ENCODE results near the gene KRTAP4-9. TPM values are rescaled to one million over a fixed set of nuclear protein-coding genes. Genes with fewer than 3 reads are reported as not detected.

KRTAP4-9 gene
- total and polyA plus RNA-seq, 9 of the 15 experiments (the other 6 are each of a cell fraction or from before 2014, with no cell fraction given) = not detected

DNA sequence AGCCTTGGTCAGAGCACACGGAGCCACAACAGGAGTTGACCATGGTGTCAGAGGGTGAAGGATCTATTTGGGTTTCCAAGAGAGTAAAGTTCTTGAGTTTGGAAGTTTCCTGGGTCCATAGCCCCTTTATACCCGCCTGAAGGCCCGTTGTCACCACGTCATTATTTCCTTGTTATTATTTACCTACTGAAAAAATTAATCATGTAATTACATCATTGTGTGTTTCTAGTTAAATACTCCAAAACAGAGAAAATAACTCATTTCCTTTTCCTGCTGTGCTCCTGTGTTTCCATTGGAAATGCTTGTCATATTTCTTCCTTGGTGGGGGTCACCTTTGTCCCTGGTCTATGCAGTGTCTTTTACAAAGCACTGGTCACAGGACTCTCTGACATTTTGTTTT lies 7.1 kb upstream of the KRTAP4-9 start, which contains the start of gene KRTAP4-8 (continued):
- TF ChIP-seq, protein P1, sequence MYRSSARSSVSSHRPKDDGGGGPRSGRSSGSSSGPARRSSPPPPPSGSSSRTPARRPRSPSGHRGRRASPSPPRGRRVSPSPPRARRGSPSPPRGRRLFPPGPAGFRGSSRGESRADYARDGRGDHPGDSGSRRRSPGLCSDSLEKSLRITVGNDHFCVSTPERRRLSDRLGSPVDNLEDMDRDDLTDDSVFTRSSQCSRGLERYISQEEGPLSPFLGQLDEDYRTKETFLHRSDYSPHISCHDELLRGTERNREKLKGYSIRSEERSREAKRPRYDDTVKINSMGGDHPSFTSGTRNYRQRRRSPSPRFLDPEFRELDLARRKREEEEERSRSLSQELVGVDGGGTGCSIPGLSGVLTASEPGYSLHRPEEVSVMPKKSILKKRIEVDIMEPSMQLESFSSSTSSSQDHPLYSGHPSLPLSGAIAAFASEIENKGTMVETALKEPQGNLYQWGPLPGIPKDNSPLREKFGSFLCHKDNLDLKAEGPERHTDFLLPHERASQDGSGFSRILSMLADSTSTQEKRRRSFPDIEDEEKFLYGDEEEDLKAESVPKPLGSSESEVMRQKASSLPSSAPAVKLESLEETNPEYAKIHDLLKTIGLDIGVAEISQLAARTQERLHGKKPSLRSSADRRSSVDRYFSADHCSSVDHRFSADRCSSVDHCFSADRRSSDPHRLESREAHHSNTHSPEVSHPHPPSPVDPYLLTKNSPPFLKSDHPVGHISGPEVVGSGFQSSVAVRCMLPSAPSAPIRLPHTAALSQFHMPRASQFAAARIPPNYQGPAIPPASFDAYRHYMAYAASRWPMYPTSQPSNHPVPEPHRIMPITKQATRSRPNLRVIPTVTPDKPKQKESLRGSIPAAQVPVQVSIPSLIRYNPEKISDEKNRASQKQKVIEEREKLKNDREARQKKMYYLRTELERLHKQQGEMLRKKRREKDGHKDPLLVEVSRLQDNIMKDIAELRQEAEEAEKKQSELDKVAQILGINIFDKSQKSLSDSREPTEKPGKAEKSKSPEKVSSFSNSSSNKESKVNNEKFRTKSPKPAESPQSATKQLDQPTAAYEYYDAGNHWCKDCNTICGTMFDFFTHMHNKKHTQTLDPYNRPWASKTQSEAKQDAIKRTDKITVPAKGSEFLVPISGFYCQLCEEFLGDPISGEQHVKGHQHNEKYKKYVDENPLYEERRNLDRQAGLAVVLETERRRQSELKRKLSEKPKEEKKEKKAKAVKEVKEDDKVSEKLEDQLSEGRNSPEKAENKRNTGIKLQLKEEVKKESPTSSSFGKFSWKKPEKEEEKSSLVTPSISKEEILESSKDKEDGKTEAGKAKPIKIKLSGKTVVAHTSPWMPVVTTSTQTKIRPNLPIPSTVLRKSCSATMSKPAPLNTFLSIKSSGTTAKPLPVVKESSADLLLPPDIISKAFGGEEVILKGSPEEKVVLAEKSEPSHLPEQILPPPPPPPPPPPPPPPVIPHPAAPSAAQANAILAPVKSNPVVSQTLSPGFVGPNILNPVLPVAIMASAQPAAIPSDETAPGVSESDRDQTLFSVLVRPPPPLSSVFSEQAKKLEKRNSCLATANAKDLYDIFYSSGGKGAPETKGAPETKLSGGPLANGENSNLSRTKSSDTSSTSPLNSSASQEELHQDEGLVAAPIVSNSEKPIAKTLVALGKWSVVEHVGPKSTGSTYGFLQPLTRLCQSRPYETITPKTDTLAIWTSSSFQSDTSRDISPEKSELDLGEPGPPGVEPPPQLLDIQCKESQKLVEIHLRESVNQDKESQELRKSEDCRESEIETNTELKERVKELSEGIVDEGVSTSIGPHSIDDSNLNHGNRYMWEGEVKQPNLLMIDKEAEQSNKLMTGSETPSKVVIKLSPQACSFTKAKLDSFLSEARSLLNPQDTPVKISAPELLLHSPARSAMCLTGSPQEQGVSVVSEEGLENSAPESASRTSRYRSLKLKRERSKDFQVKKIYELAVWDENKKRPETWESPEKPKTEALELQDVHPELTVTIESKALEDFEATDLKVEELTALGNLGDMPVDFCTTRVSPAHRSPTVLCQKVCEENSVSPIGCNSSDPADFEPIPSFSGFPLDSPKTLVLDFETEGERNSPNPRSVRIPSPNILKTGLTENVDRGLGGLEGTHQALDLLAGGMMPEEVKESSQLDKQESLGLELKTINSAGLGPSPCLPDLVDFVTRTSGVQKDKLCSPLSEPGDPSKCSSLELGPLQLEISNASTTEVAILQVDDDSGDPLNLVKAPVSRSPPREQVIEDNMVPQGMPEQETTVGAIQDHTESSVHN (IDR thresholded peaks at IDR 0.05; ENCODE audit: borderline replicate concordance in 1 of 2, low read depth in 1 of 2) = no peak
- no peak for TF ChIP-seq ILK (tag; IDR thresholded peaks at IDR 0.05; ENCODE audit: borderline replicate concordance, low read depth)
- TF ChIP-seq YBX1 (IDR thresholded peaks at IDR 0.05) = no peak
- no peak for TF ChIP-seq MAFG (tag; conservative IDR thresholded peaks at IDR 0.05)
